Hippocampal formation (tissue), 2 donors: ENCODE results near the gene DAB2IP.

Experiments used
- DNase-seq, 2 donors: peaks; one replicate each; lab custom pipeline; 2025; lab: John Stamatoyannopoulos, UW

The DAB2IP gene

DNA sequence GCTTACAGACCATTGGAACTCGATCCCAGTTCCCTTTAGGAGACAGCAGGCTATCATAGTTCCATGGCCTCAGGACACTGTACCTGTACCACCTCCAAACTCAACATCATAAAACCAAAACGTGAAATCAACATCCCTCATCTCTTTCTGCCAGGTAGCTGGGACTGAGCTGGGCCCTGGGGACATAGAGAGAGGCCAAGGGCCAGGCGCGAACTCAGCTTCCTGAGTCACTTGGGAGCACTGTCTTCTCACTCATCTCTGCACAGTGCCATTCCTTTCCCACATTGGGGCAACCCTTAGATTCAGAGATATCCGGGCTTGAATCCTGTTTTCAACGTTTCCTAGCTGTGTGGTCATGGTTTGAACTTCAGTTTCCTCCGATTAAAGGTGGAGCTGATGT, 12.2 kb downstream of the DAB2IP start:
- DNase-seq = no peak

DNA sequence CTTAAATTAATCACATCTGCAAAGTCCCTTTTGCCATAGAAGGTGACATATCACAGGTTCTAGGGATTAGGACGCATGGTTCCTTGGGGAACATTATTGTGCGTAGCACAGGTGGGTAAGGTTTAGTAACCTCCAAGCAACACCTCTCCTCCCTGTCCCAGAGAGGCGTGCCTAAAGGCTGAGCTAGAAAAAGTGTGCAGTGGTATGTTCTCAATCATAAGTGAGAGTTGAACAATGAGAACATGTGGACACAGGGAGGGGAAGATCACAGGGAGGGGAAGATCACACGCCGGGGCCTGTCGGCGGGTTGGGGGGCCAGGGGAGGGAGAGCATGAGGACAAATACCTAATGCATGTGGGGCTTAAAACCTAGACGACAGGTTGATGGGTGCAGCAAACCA, 14.9 kb downstream of the DAB2IP start:
- no peak for DNase-seq

DNA sequence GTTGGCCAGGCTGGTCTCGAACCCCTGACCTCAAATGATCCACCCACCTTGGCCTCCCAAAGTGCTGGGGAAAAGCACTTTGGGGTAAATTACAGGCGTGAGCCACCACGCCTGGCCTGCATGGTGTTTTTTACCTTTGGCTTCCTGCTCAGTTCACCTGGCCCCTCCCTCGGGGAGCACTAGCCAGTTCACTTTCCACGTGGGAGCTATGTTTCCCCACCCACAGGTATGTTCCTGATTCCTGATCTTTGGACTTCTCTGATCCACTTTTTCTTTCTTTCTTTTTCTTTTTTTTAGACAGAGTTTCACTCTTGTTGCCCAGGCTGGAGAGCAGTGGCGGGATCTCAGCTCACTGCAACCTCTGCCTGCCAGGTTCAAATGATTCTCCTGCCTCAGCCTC, 15.8 kb downstream of the DAB2IP start:
- no peak for DNase-seq

DNA sequence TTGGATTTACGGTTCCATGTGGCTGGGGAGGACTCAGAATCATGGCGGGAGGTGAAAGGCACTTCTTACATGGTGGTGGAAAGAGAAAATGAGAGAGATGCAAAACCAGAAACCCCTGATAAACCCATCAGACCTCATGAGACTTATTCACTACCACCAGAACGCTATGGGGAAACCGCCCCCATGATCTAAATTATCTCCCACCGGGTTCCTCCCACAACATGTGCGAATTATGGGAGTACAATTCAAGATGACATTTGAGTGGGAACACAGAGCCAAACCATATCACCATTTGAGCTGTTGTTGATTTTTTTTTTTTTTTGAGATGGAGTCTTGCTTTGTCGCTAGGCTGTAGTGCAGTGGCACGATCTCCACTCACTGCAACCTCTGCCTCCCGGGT, 16.5 kb downstream of the DAB2IP start:
- DNase-seq = no peak

DNA sequence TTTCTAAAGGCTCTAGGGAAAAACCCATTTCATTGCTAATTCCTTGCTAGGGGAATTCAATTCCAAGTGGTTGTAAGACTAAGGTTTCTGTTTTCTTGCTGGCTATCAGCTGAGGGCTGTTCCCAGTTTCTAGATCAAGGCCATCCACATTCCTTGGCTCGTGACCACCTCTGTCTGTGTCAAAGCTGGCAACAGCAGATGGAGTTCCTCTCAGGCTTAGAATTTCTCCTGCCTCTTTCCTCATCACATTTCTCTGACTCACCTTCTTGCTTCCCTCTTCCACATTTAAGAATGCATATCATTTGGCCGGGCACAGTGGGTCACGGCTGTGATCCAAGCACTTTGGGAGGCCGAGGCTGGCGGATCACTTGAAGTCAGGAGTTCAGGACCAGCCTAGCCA, 19.0 kb downstream of the DAB2IP start:
- no peak for DNase-seq

DNA sequence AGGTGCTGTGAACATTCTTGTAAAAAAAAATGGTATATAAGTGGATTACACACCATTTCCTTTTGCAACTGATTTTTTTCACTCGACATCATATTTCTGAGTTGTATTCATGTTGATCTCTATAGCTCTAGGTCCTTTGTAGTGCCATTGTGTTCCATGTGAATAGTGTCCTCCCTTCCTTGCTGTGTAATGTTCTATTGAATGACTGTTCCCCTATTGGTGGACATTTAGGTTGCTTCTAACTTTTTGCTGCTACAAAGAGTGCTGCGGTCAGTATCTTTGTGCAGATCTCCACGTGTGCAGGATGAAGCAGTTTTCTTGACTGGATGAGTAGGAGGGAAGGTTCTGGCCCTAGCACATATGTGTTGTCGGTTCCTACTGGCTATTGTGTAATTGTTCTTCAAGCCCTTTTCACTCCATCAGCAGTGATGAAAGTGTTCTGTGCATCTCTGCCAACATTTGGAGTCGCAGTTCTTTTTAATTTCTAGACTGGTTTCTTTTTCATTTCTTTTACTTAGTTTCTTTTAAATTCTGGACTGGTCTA, 20.2 kb downstream of the DAB2IP start:
- no peak for DNase-seq

DNA sequence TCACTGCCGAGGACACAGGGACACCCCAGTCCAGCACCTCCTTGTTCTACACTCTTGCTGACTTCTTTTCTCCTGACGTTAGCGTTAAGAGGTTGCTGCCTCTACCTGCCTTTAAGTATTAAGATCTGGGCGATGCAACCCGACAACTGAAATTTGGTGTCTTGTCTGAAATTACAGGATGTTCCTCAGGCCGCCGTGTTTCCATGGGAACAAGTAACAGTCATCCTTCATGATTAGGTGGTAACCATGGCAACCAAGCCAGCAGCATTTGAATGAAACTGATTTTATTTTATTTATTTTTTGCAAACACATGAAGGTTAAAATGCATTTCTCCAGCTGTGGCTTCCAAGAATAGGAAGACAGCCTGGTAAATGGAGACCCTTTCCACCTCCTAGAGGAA, 20.8 kb downstream of the DAB2IP start:
- DNase-seq = peak in 1 of 2 donors; percentile 28

DNA sequence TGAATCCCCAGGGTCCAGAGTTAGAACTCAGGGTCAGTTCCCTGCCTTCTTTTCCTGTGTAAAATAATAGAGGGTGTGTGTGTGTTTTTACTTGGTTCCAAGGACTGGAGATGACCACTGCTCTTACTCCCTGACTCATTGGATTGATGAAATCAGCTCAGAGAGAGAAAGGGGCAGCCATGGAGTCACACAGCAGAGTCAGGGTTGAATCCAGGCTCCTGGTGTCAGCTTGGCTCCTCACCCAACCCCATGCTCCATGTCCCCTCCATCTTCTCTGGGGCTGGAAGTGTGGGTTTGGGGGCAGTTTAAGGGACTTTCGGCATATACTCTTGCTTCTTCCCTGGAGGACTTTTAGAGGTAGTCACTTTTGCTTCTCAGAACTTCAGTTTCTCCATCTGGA, 21.6 kb downstream of the DAB2IP start:
- no peak for DNase-seq

DNA sequence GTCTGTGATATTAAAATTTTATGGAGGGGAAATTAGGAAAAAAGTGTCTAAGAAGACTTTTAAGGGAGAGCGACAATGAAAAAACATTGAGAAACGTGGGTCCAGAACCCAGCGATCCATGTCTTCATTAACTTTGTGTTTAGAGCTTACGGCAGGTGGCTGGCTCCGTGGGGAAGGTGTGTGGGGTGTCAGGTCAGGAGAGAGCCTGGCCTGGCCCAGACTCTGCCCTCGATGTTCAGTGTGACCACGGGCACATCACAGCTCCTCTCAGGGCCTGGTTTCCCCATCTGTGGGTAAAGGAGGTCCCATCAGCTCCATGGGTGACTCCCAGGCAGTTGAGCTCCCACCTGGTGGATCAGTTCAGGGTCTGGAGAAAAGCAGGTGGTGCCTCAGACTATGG, 22.1 kb downstream of the DAB2IP start:
- no peak for DNase-seq

DNA sequence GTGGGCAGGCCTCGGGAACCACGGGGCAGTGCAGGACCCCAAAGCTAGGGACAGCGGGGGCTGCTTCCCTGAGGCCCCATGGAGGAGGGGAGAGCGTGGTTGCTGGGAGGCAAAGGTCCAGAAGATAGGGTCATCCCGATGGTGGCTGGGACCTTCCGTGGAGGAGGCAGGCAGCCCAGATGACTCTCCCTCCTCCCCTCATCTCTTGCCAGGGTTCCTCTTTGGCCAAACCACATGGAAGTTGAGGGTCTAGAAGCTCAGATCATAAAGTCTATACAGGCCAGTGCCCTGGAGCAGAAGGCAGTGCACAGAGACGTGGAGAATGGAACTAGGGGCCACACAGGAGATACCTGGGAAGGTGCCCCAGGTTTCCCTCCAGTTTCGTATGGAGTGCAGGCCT, 22.6 kb downstream of the DAB2IP start:
- DNase-seq = no peak

DNA sequence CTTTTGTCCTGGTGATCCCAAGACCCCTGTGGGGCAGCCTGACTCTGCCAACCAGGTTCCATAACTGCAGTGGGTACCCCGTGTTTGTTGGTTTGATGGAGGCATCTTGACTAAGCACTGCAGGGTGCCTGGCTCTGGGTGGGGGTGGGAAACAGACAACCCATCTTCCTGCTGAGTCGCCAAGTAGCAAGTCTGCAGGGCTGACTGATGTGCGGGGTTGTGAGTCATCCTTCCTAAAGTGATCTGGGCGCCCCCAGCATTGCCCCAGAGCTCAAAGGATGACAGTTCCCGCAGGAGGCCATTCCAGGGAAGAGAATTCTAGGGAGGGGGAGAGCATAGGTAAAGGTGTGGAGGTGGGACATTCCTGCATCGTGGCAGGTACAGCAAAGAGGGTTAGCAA, 23.5 kb downstream of the DAB2IP start:
- no peak for DNase-seq

DNA sequence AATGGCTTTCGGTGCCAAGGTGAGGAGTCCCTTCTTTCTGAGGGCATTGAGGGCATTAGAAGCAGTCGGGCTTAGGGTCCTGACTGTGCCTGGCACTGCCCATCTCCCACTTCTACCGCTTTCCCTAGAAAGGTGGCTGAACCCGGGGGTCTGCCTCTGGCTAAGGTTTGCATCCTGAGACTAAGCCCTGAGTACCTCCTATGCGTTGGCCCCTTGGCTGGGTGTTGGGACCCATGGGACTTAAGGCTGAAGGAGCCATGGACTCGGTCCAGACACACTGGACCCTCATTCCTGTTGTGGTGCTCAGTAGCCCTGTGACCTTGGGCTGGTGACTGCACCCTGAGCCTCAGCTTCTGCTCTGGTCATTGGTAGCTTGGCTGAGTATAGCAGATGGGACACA, 23.9 kb downstream of the DAB2IP start:
- no peak for DNase-seq

DNA sequence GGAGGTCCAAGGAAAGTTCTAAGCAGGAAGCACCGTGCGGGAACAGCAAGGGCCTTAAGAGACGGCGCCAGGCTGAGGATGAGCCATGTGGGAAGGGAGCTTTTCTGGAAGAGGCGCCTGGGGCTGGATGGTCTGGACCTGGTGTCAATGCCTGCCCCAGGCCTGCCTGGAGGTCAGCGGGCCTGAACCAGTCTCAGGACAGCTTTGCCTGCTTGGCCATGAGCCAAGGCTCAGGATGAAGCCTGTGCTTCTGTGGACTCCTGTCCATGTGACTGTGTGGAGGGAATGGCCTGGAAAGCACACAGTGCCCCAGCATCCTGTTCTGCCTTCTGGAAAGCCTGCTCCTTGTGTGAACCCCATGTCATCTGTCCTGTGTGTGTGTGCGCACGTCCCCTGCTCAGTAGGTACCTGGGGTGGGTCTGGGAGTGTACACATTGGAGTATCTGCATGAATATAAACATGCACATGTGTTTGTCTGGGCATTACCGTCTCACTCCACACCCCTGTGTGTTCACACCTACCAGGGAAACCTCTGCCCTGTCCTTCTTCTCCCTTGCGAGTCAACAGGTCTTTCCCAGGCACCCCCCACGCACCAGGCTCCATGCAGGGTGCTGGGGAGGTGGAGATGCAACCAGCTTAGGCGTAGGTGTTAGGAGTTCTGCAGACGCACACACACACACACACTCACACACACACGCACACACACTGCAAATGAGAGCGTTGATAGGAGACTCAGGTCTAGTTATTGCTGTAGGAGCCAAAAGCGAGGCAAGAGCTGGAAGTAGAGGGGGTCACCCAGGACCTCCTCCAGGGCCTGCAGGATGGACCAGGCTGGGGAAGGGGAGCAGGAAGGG, 24.8 kb downstream of the DAB2IP start:
- no peak for DNase-seq

DNA sequence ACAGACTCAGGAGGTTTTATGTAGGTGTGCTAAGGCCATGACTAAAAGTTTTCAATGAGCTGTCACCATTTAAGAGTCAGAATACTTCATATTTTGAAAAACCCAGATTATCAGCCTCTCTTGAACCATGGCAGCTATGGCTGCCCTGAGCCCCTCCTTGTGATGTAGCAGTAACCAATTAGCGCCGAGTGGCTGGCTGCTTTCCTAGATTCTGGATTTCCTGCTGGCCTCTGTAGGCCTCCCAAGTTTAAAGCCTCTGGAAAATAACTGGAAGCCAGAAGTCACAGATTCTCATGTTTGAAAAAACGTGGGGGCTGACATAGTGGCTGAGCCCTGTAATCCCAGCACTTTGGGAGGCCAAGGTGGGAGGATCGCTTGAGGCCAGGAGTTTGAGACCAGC, 25.5 kb downstream of the DAB2IP start:
- no peak for DNase-seq

DNA sequence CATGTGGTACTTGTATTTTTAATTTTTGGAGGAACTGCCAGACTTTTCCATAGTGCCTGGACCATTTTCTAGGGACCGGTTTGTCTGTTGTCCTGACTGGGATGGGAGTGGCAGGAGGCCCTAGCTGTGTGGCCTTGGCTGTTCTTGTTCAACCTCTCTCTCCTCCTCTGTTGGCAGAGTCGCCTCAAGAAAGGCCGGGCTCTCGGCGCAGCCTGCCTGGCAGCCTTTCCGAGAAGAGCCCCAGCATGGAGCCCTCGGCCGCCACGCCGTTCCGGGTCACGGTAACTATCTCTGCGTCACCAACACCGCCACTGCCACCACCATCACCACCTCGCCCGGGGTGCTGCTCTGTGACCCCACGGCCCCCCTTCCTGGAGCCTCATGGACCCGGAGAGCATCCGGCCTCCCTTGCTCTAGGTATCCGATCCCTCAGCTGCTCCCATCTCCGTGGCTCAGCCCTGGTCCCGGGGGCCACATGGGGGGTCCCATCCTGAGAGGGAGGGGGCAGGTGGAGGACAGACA, 27.1 kb downstream of the DAB2IP start:
- DNase-seq = no peak

DNA sequence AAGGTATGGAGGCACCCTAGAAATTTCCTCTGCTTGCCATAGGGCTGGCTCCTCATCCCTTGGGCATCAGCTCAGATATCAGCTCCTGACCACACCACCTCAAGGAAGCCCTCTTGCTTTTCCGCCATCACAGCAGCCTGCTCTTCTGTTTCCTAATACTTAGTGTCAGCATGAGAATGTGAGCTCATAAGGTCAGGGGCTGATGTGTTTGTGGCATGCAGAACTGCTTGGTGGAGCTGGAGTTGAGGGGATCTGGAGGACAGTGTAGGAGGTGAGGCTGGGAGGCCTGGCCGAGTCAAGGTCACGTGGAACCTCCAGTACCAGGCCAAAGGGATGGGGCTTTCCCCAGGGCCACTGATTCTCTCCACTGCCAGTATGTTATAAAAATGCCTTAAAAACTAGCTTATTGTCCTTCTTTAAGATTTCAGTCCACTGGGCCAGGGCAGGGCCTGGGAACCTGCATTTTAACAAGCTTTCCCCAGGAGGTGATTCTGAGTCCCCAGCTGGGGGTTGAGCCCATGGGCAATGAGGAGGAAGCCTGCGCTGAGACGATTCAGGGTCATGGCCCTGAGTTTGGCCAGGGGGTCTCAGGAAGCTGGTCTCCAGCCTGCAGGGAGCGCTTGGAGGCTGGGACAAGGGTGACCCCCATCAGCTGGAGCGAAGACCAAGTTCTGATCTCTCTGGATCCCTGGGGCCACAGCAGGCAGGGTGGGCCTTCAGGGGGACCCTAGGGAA, 28.6 kb downstream of the DAB2IP start:
- DNase-seq = no peak

DNA sequence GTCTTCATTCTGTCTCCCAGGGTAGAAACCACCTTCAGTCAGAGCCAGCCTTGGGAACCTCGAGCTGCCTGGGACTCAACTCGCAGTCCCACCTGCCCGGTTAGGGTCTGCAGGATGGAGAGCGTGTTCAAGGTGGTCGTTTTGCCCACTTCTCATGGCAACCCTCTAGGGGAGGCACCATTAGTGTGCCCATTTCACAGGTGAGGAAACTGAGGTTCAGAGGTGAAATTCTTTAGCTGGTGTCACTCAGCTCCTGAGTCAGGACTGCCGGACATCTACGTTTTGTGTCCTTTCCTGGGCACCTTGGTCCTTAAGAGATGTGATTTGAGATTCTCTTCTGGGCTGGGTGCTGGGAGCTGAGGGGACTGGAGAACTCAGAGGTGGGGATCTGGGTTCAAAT, 30.0 kb downstream of the DAB2IP start:
- DNase-seq = no peak

DNA sequence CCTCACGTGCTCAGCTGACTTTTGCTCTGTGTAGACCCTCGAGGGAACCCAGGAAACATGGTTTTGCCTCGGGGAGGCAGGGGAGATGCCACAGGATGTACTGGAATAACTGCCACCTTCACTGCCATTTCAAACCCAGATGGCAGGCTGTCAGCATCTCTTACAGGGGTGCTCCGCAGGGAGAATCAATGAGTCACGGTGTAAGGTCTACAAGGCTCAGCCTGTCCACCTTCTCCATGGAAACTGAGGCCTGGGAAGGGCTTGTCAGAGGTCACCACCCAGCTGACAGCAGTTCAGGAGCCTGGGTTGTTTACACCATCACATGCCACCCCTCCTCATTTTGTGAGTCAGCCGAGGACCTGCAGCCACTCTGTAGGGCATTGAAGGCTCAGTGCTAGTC, 30.8 kb downstream of the DAB2IP start:
- no peak for DNase-seq

DNA sequence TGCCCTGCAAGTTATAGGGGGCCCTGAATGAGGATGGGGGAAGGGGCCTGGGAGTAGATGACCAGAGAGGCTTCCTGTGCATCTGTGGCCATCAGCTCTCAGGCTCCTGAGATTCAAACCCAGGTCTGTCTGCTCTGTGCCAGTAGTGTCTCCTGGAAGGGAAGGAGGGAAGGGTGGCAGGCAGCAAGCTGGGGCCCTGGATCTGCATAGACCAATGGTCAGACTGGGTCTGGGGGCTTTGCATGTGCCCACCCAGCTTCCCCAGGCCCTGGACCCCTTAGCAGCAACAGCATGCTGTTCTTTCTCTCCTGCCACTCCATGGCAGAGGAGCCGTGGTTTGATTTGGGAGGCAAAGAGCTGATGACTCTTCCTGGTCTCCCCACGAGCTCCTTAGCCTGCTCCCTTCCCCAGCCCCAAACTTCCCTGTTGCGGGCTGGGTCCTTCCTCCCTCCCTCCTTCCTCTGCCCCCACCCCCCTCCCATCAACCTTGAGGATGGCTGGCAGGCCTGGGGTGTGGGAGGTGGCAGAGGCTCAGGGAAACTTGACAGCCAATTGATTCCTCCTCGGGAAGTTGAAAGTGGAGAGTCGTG, 31.6 kb downstream of the DAB2IP start:
- DNase-seq = no peak

DNA sequence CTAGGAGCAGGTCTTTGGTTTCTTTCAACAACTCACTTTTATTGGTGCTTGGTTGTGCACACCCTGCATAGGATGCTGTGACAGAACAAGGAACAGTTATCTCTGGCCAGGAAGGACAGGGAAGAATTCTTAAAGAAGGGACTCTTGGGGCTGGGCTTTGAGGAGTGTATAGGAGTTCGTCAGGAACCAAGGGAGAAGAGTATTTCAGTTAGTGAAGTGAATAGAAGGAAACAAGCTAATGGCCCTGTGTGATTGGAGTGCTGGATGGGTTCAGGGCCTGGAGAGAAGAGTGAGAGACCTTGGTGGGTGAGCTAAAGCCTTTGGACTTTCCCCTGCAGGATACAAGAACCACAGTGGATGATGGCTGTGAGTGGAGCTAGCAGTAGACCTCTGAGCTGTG, 32.2 kb downstream of the DAB2IP start:
- no peak for DNase-seq

DNA sequence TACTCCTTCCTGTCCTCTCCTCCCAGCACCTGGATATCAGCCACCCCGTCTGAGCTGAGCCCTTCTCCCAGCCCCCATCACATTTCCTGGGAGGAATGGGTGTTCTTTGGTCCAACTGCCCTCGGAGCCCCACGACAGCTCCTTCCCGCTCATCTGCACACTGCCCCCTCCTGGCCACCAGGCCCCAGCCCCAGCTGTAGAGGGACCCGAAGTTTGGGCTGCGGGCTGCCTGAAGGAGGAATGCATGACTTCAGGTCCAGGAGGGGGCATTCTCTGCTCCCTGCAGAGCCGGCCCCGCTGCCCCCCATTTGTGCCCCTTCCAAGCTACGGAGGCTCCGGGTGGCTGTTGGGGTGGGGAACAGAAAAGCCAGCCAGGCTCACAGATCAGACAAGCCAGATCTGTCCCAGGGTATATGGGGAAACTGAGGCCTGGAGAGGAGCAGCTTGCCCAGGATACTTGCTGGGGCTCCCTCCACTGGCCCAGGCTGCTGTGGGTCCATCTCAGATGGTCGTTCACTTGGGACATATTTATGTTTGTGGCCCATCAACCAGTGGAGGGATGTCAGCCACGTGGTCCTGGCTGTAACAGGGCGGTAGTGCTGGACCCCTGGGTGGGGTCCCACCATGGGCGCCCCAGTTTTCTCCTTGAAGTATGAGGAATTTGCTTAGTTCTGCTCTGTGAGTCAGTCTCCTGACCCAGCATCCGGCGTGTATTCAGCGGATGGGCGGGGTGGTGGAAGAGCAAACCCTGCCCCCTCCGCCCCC, 33.1 kb downstream of the DAB2IP start:
- no peak for DNase-seq
